Esophagus squamous epithelium (tissue), 5 donors: Measurements from ENCODE around the gene DHRS4L2. TPM values are rescaled to one million over a fixed set of nuclear protein-coding genes. Genes with fewer than 3 reads are reported as not detected.
"Not testable (repeated sequence)": the region's sequence is repeated elsewhere in the genome, so short reads cannot be mapped to it uniquely, and the experiment has no call there.

Experiments used
- DNase-seq: peaks from one replicate; lab custom pipeline; 2025; lab: John Stamatoyannopoulos, UW
- H3K27ac ChIP-seq, 4 donors: fragments of 200-600 bp; sonication (generic); one replicate each; pipeline ENCODE4 v1.5.1; 2016 to 2019; ENCODE audit warnings: mild to moderate bottlenecking in 1 of 4
- H3K27me3 ChIP-seq, 4 donors: fragments of 200-600 bp; sonication (generic); 1 replicate in 3 of 4; 2 replicates in 1 of 4; pipeline versions ENCODE4 v1.5.1 to v1.6.0; 2017 to 2021; ENCODE audit warnings: antibody characterized with exemption in 1 of 4
- H3K36me3 ChIP-seq, 3 donors: fragments of 200-600 bp; sonication (generic); one replicate each; pipeline ENCODE4 v1.5.1; 2016 to 2019
- H3K4me1 ChIP-seq, 3 donors: fragments of 200-600 bp; sonication (generic); one replicate each; pipeline ENCODE4 v1.5.1; 2017 to 2019
- H3K4me3 ChIP-seq, 4 donors: fragments of 200-600 bp; sonication (generic); 1 replicate in 3 of 4; 2 replicates in 1 of 4; pipeline ENCODE4 v1.5.1; 2016 to 2019; ENCODE audit warnings: mild to moderate bottlenecking in 2 of 4, moderate library complexity in 1 of 4
- H3K9me3 ChIP-seq, 3 donors: fragments of 200-600 bp; sonication (generic); one replicate each; pipeline ENCODE4 v1.5.1; 2016 to 2019
- POLR2A ChIP-seq, 4 donors: fragments of 450-650 bp; IDR thresholded peaks; one replicate each; pipeline ENCODE4 v1.6.1; 2017; ENCODE audit warnings: antibody characterized with exemption in 4 of 4, mild to moderate bottlenecking in 4 of 4, moderate library complexity in 3 of 4
- WGBS, 2 donors: methylation state at CpG; one replicate each; pipeline ENCODE4 v1.1.5; 2018; 5-methylcytosine and 5-hydroxymethylcytosine counted together
- intact Hi-C: fragments of 100-400 bp; cut with DNase I; formaldehyde crosslinking; loops from one replicate; pipeline ENCODE4 v1.15.0; 2022
- total RNA-seq, 4 donors: library from RNA; depleted of rRNA; stranded (reverse); fragments of >200 nt; gene quantifications; one replicate each; pipeline ENCODE4 v1.1.0, GENCODE V29; 2016
- TF ChIP-seq, protein P1 (sequence below), 6 experiments: fragments of 450-650 bp in 4 of 6; fragments of 200-600 bp in 2 of 6; sonication (generic) in 2 of 6; IDR thresholded peaks; one replicate each; pipeline ENCODE4 v1.5.1; 2016 to 2019; ENCODE audit warnings: antibody characterized with exemption in 6 of 6, mild to moderate bottlenecking in 4 of 6, moderate library complexity in 4 of 6
- donor health status: DM: yes; HTN: yes; CAD: no.

Gene DHRS4L2
- 10 to 100 TPM in 3 of 4 donors, 1 to 10 TPM in 1; 9.4 to 35.6 (median 27.2) TPM for total RNA-seq

DNA sequence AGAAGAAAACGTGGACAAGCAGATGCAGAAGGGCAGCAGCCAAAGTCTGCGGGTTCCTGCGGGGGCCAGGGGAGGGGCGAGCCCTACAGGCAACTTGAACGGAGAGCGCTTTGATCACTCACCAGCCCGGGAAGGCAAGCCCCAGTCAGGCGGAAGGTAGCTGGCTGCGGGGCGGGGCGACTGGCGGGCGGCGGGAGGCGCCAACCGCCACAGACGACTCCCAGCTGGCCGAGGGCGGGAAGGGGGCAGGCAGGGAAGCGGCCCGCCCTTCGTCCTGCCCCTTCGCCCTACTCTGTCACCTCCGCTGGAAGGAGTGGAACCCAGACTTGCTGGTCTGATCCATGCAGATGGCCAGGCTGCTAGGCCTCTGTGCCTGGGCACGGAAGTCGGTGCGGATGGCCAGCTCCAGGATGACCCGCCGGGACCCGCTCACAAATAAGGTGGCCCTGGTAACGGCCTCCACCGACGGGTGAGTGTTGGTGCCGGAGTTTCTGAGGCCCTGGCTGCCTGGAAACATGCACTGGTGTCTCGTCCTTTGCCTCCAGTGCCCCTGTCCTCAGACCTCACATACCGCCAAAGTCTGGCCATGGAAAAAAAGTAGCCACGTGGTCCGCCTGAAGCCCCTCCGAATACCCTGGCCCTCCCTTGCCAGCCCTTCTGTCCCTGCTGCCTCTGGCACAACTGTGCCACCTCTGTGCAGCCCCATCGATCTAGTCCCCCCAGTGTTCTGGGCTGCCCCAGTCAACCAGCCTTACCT is at the start of gene DHRS4L2:
Gene DHRS4L2, plus strand, starts transcription at position 323 of the 757 bp plus-strand sequence. Its CDS starts 19 bp downstream, at position 342.
- intact Hi-C loops: loop anchor here (5.0 kb wide), 1 partner anchor 44 kb away; no protein-coding TSS in a partner anchor
- H3K9me3 ChIP-seq, H3K27me3 ChIP-seq, H3K36me3 ChIP-seq, DNase-seq: not testable (repeated sequence)
- H3K27ac ChIP-seq: peak within 1 kb of the TSS; percentile 73 to 88 (median 79)
- H3K4me1 ChIP-seq: peaks cover 38 to 62% (median 42%) of the 10 kb centered on the region in 3 donors
- 3% methylated on average over 16 of the region's 40 CpGs; no CpG with 5 or more reads in 1 of the 2 donors for WGBS, 2 donors
- H3K4me3 ChIP-seq: peak within 1 kb of the TSS; percentile 11 to 70 (median 43)

DNA sequence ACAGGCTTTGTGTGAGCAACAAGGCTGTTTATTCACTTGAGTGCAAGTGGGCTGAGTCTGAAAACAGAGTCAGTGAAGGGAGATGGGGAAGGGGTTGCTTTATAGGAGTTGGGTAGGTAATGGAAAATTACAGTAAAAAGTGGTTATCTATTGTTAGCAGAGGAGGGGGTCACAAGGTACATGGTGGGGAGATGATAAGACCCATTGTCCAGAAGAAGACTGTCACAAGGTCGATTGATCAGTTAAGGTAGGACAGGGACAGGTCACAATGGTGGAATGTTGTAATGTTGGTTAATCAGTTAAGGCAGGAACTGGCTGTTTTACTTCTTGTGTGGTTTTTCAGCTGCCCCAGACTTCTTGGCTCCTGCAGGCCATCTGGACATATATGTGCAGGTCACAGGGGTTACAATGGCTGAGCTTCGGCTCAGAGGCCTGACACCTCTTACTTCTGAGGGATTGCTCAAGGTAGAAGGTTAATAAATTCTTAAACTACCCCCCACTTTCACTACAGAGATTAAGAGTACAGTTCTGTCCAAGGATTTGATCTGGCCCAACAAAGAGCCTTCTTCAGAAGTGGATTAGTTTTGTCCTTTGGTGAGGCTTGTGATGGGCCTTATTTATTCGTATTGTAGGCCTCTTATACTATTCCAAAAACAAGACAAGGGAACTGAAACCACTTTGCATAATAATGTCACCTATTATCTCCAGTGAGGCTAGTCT is 49.0 kb upstream of the DHRS4L2 start:
- 78 to 86% methylated on average over 3 of the region's 3 CpGs for WGBS, 2 donors
- DNase-seq: no peak
- Histone ChIP-seq H3K4me3 (no peak overlapping the region), H3K27ac (no peak overlapping the region), H3K9me3 (no peaks in the 10 kb centered on the region), H3K27me3 (no peaks in the 10 kb centered on the region), H3K36me3 (peaks cover 0 to 23% (median 12%) of the 10 kb centered on the region in 3 donors), H3K4me1 (peaks cover 0 to 18% (median 5%) of the 10 kb centered on the region in 3 donors)
- intact Hi-C loops: no loop called here
- TF ChIP-seq, protein P1, sequence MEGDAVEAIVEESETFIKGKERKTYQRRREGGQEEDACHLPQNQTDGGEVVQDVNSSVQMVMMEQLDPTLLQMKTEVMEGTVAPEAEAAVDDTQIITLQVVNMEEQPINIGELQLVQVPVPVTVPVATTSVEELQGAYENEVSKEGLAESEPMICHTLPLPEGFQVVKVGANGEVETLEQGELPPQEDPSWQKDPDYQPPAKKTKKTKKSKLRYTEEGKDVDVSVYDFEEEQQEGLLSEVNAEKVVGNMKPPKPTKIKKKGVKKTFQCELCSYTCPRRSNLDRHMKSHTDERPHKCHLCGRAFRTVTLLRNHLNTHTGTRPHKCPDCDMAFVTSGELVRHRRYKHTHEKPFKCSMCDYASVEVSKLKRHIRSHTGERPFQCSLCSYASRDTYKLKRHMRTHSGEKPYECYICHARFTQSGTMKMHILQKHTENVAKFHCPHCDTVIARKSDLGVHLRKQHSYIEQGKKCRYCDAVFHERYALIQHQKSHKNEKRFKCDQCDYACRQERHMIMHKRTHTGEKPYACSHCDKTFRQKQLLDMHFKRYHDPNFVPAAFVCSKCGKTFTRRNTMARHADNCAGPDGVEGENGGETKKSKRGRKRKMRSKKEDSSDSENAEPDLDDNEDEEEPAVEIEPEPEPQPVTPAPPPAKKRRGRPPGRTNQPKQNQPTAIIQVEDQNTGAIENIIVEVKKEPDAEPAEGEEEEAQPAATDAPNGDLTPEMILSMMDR (IDR thresholded peaks at IDR 0.05): no peak
- no peak for TF ChIP-seq POLR2A (IDR thresholded peaks at IDR 0.05)

DNA sequence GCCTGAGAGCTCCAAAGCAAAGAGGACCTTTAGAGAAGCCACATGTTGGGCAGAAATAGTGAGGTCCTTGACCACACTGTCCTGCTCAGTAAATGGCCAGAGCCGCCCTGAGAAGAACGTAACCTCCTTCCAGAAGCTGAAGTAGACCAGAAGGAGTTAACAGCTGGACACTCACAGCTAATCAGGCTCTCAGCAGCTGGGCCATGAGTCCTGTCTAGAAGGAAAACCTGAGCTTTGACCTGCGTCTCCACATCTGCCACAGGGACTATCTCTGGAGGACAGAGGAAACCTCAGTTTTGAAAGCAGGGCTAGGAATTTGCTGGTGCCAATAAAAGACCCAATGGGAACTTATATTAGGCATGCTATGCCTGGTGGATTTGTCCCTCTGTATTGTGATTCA is 47.5 kb upstream of the DHRS4L2 start:
- no peak for DNase-seq
- peaks cover 0 to 23% (median 12%) of the 10 kb centered on the region in 3 donors for H3K36me3 ChIP-seq
- H3K9me3 ChIP-seq: no peaks in the 10 kb centered on the region
- no peak overlapping the region for H3K27ac ChIP-seq
- no peaks in the 10 kb centered on the region for H3K27me3 ChIP-seq
- intact Hi-C loops: no loop called here
- no peak overlapping the region for H3K4me3 ChIP-seq
- H3K4me1 ChIP-seq: peaks cover 0 to 20% (median 5%) of the 10 kb centered on the region in 3 donors
- WGBS, 2 donors: 63 to 76% methylated on average over 3 of the region's 3 CpGs
- TF ChIP-seq, protein P1 (IDR thresholded peaks at IDR 0.05): no peak
- no peak for TF ChIP-seq POLR2A (IDR thresholded peaks at IDR 0.05)

DNA sequence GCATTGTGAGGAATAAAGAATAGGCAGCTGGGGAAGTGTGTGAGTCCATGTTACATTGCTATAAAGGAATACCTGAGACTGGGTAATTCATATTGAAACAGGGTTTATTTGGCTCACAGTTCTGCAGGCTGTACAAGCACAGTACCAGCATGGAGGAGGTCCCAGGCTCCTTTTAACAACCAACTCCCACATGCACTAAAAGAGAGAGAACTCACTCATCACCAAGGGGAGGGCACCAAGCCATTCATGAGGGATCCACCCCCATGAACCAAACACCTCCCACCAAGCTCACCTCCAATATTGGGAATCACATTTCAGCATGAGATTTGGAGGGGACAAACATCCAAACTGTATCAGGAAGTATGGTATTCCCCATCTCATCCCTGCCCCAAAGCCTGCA is 47.1 kb upstream of the DHRS4L2 start:
- no peaks in the 10 kb centered on the region for H3K27me3 ChIP-seq
- peaks cover 0 to 23% (median 12%) of the 10 kb centered on the region in 3 donors for H3K36me3 ChIP-seq
- H3K4me1 ChIP-seq: peaks cover 0 to 20% (median 5%) of the 10 kb centered on the region in 3 donors
- H3K9me3 ChIP-seq: no peaks in the 10 kb centered on the region
- DNase-seq: no peak
- H3K4me3 ChIP-seq: no peak overlapping the region
- no peak overlapping the region for H3K27ac ChIP-seq
- intact Hi-C loops: no loop called here
- TF ChIP-seq, protein P1 (IDR thresholded peaks at IDR 0.05): no peak
- no peak for TF ChIP-seq POLR2A (IDR thresholded peaks at IDR 0.05)

DNA sequence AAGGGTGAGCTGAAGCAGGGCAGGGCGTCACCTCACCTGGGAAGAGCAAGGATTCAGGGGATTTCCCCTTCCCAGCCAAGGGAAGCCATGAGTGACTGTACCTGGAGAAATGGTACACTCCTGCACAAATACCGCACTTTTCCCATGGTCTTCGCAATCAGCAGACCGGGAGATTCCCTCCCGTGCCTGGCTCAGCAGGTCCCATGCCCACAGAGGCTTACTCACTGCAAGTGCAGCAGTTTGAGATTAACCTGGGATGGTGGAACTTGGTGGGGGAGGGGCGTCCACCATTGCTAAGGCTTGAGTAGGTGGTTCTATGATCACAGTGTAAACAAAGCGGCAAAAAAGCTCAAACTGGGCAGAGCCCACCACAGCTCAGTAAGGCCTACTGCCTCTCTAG is 46.1 kb upstream of the DHRS4L2 start:
- TF ChIP-seq, protein P1 (IDR thresholded peaks at IDR 0.05): no peak
- TF ChIP-seq POLR2A (IDR thresholded peaks at IDR 0.05): no peak
- Histone ChIP-seq H3K4me3 (no peak overlapping the region), H3K36me3 (peaks cover 0 to 23% (median 12%) of the 10 kb centered on the region in 3 donors), H3K27me3 (no peaks in the 10 kb centered on the region), H3K4me1 (peaks cover 0 to 20% (median 5%) of the 10 kb centered on the region in 3 donors), H3K9me3 (no peaks in the 10 kb centered on the region), H3K27ac (no peak overlapping the region)
- no peak for DNase-seq
- intact Hi-C loops: no loop called here
- 81 to 92% methylated on average over 7 of the region's 7 CpGs for WGBS, 2 donors

DNA sequence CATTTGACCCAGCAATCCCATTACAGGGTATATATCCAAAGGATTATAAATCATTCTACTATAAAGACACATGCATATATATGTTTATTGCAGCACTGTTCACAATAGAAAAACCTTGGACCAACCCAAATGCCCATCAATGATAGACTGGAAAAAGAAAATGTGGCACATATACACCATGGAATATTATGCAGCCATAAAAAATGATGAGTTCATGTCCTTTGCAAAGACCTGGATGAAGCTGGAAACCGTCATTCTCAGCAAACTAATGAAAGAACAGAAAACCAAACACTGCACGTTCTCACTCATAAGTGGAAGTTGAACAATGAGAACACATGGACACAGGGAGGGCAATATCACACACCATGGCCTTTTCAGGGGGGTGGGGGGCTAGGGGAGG is 39.7 kb upstream of the DHRS4L2 start:
- DNase-seq, H3K36me3 ChIP-seq, H3K9me3 ChIP-seq, H3K27me3 ChIP-seq, H3K27ac ChIP-seq, intact Hi-C loops, H3K4me3 ChIP-seq: not testable (repeated sequence)
- 85 to 93% methylated on average over 2 of the region's 2 CpGs for WGBS, 2 donors
- H3K4me1 ChIP-seq: peaks cover 14 to 35% (median 17%) of the 10 kb centered on the region in 3 donors
